Endodermal cell (in vitro differentiated cells): ENCODE results near the gene CERS3. TPM values are rescaled to one million over a fixed set of nuclear protein-coding genes. Genes with fewer than 3 reads are reported as not detected.

ENCODE experiments used
- DNase-seq: peaks from one replicate; pipeline ENCODE4 v3.0.0-alpha.2; 2017
- H3K27ac ChIP-seq: 2 replicates; pipeline ENCODE4 v1.5.1; 2013; ENCODE audit warnings: mild to moderate bottlenecking, low read depth, low read length, moderate library complexity
- H3K27me3 ChIP-seq: 2 replicates; pipeline ENCODE4 v1.6.1; 2013; ENCODE audit warnings: mild to moderate bottlenecking, low read length, moderate library complexity; ENCODE audit not compliant: insufficient read depth, control insufficient read depth, poor library complexity, severe bottlenecking
- H3K36me3 ChIP-seq: 2 replicates; pipeline ENCODE4 v1.7.0; 2013; ENCODE audit warnings: mild to moderate bottlenecking, low read length, moderate library complexity; ENCODE audit not compliant: control insufficient read depth, insufficient read depth
- H3K4me1 ChIP-seq: one replicate; pipeline ENCODE4 v1.7.0; 2013; ENCODE audit warnings: low read length; ENCODE audit not compliant: control insufficient read depth, insufficient read depth
- H3K4me3 ChIP-seq: 2 replicates; pipeline ENCODE4 v1.5.1; 2013; ENCODE audit warnings: mild to moderate bottlenecking, low read length, moderate library complexity
- H3K9ac ChIP-seq: 2 replicates; pipeline ENCODE4 v1.6.1; 2013; ENCODE audit warnings: mild to moderate bottlenecking, low read length, moderate library complexity; ENCODE audit not compliant: poor library complexity, severe bottlenecking; ENCODE audit errors: extremely low read depth
- H3K9me3 ChIP-seq: 2 replicates; pipeline ENCODE4 v1.6.1; 2013; ENCODE audit warnings: mild to moderate bottlenecking, low read length, moderate library complexity; ENCODE audit not compliant: control insufficient read depth
- H3K27ac Mint-ChIP-seq: 2 replicates; pipeline ENCODE4 v1.8.0; 2020; ENCODE audit warnings: mixed read lengths
- H3K27me3 Mint-ChIP-seq: 2 replicates; pipeline ENCODE4 v1.8.0; 2021; ENCODE audit warnings: mild to moderate bottlenecking, mixed read lengths; ENCODE audit not compliant: insufficient read depth
- H3K36me3 Mint-ChIP-seq: 2 replicates; pipeline ENCODE4 v1.8.0; 2020; ENCODE audit warnings: low read depth, mixed read lengths
- H3K4me1 Mint-ChIP-seq: 2 replicates; pipeline ENCODE4 v1.8.0; 2020; ENCODE audit warnings: mixed read lengths
- H3K4me3 Mint-ChIP-seq: 2 replicates; pipeline ENCODE4 v1.8.0; 2020; ENCODE audit warnings: mild to moderate bottlenecking, moderate library complexity, mixed read lengths
- H3K9me3 Mint-ChIP-seq: 2 replicates; pipeline ENCODE4 v1.8.0; 2020; ENCODE audit warnings: mild to moderate bottlenecking, mixed read lengths
- WGBS, 2 experiments: methylation state at CpG; one replicate each; pipeline versions ENCODE4 v1.1.5 to v1.1.7; 2013; ENCODE audit warnings: missing lambda C conversion rate in 2 of 2, mixed read lengths in 1 of 2; ENCODE audit not compliant: insufficient coverage in 1 of 2, insufficient read length in 1 of 2; 5-methylcytosine and 5-hydroxymethylcytosine counted together
- total RNA-seq, 2 donors: library from RNA; stranded (reverse); fragmentation: NEBNext Ultra II Directional in 1 of 2; extraction: Animal tissue kit (Norgen Biotek cat#: 25700) in 1 of 2; gene quantifications; 2 replicates in 1 of 2; 3 replicates in 1 of 2; pipeline ENCODE4 v1.2.1, GENCODE V29; 2021
- TF ChIP-seq, protein P1 (sequence below): fragments of 200-600 bp; sonication (generic); conservative IDR thresholded peaks from 2 replicates; pipeline ENCODE4 v1.5.0; 2021; ENCODE audit warnings: antibody characterized with exemption, mild to moderate bottlenecking

The CERS3 gene
- total RNA-seq, 2 donors from 2014 or later, result 0.48 TPM; not detected in 1

GRCh38 chr15:100501117-100501516 lies 27.6 kb downstream of the CERS3 start:
- Histone ChIP-seq H3K4me3 (no peak overlapping the region), H3K36me3 (no peaks in the 10 kb centered on the region), H3K9ac (no peak overlapping the region), H3K4me1 (no peaks in the 10 kb centered on the region), H3K27ac (no peak overlapping the region), H3K27me3 (no peaks in the 10 kb centered on the region), H3K9me3 (no peaks in the 10 kb centered on the region)
- Mint-ChIP-seq H3K27ac (no peak overlapping the region), H3K36me3 (no peaks in the 10 kb centered on the region), H3K27me3 (no peaks in the 10 kb centered on the region), H3K4me3 (no peak overlapping the region), H3K4me1 (no peaks in the 10 kb centered on the region), H3K9me3 (no peaks in the 10 kb centered on the region)
- DNase-seq, result no peak
- WGBS, 2 experiments, result 94 to 97% methylated on average over 4 of the region's 5 CpGs
- TF ChIP-seq, protein P1, sequence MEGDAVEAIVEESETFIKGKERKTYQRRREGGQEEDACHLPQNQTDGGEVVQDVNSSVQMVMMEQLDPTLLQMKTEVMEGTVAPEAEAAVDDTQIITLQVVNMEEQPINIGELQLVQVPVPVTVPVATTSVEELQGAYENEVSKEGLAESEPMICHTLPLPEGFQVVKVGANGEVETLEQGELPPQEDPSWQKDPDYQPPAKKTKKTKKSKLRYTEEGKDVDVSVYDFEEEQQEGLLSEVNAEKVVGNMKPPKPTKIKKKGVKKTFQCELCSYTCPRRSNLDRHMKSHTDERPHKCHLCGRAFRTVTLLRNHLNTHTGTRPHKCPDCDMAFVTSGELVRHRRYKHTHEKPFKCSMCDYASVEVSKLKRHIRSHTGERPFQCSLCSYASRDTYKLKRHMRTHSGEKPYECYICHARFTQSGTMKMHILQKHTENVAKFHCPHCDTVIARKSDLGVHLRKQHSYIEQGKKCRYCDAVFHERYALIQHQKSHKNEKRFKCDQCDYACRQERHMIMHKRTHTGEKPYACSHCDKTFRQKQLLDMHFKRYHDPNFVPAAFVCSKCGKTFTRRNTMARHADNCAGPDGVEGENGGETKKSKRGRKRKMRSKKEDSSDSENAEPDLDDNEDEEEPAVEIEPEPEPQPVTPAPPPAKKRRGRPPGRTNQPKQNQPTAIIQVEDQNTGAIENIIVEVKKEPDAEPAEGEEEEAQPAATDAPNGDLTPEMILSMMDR, result no peak

- no peaks in the 10 kb centered on the region for H3K27me3 Mint-ChIP-seq
- H3K27ac Mint-ChIP-seq, result no peak overlapping the region
- H3K4me3 Mint-ChIP-seq, result no peak overlapping the region
- no peaks in the 10 kb centered on the region for H3K36me3 Mint-ChIP-seq
- TF ChIP-seq, protein P1, result no peak
- Histone ChIP-seq H3K9ac (no peak overlapping the region), H3K4me1 (no peaks in the 10 kb centered on the region), H3K27me3 (no peaks in the 10 kb centered on the region), H3K36me3 (no peaks in the 10 kb centered on the region), H3K9me3 (no peaks in the 10 kb centered on the region), H3K27ac (no peak overlapping the region), H3K4me3 (no peak overlapping the region)
- 83 to 94% methylated on average over 3 to 4 of the region's 4 CpGs for WGBS, 2 experiments
- no peak for DNase-seq
- no peaks in the 10 kb centered on the region for H3K4me1 Mint-ChIP-seq
- no peaks in the 10 kb centered on the region for H3K9me3 Mint-ChIP-seq
Observed at GRCh38 chr15:100500226-100500990, 28.3 kb downstream of the CERS3 start.

- H3K9me3 Mint-ChIP-seq, result peaks cover 5% of the 10 kb centered on the region
- H3K27ac Mint-ChIP-seq, result no peak overlapping the region
- Histone ChIP-seq H3K4me3 (no peak overlapping the region), H3K27ac (no peak overlapping the region), H3K9me3 (peaks cover 5% of the 10 kb centered on the region), H3K27me3 (no peaks in the 10 kb centered on the region), H3K4me1 (no peaks in the 10 kb centered on the region), H3K36me3 (no peaks in the 10 kb centered on the region), H3K9ac (no peak overlapping the region)
- H3K4me3 Mint-ChIP-seq, result no peak overlapping the region
- 100% methylated on average over 1 of the region's 1 CpG; no CpG with 5 or more reads in 1 of the 2 experiments for WGBS, 2 experiments
- TF ChIP-seq, protein P1, result no peak
- no peak for DNase-seq
- H3K36me3 Mint-ChIP-seq, result no peaks in the 10 kb centered on the region
- H3K4me1 Mint-ChIP-seq, result no peaks in the 10 kb centered on the region
- H3K27me3 Mint-ChIP-seq, result no peaks in the 10 kb centered on the region
Observed at GRCh38 chr15:100495861-100496260, 32.9 kb downstream of the CERS3 start.
